Esophagus squamous epithelium (tissue), 5 donors: ENCODE data around the gene HOXD13. TPM values are rescaled to one million over a fixed set of nuclear protein-coding genes. Genes with fewer than 3 reads are reported as not detected.

Experiments
- DNase-seq: peaks from one replicate; lab custom pipeline; 2025; lab: John Stamatoyannopoulos, UW
- H3K27ac ChIP-seq, 4 donors: fragments of 200-600 bp; sonication (generic); one replicate each; pipeline ENCODE4 v1.5.1; 2016 to 2019; ENCODE audit warnings: mild to moderate bottlenecking in 1 of 4
- H3K27me3 ChIP-seq, 4 donors: fragments of 200-600 bp; sonication (generic); 1 replicate in 3 of 4; 2 replicates in 1 of 4; pipeline versions ENCODE4 v1.5.1 to v1.6.0; 2017 to 2021; ENCODE audit warnings: antibody characterized with exemption in 1 of 4
- H3K36me3 ChIP-seq, 3 donors: fragments of 200-600 bp; sonication (generic); one replicate each; pipeline ENCODE4 v1.5.1; 2016 to 2019
- H3K4me1 ChIP-seq, 3 donors: fragments of 200-600 bp; sonication (generic); one replicate each; pipeline ENCODE4 v1.5.1; 2017 to 2019
- H3K4me3 ChIP-seq, 4 donors: fragments of 200-600 bp; sonication (generic); 1 replicate in 3 of 4; 2 replicates in 1 of 4; pipeline ENCODE4 v1.5.1; 2016 to 2019; ENCODE audit warnings: mild to moderate bottlenecking in 2 of 4, moderate library complexity in 1 of 4
- H3K9me3 ChIP-seq, 3 donors: fragments of 200-600 bp; sonication (generic); one replicate each; pipeline ENCODE4 v1.5.1; 2016 to 2019
- POLR2A ChIP-seq, 4 donors: fragments of 450-650 bp; IDR thresholded peaks; one replicate each; pipeline ENCODE4 v1.6.1; 2017; ENCODE audit warnings: antibody characterized with exemption in 4 of 4, mild to moderate bottlenecking in 4 of 4, moderate library complexity in 3 of 4
- WGBS, 2 donors: methylation state at CpG; one replicate each; pipeline ENCODE4 v1.1.5; 2018; 5-methylcytosine and 5-hydroxymethylcytosine counted together
- intact Hi-C: fragments of 100-400 bp; cut with DNase I; formaldehyde crosslinking; loops from one replicate; pipeline ENCODE4 v1.15.0; 2022
- total RNA-seq, 4 donors: library from RNA; depleted of rRNA; stranded (reverse); fragments of >200 nt; gene quantifications; one replicate each; pipeline ENCODE4 v1.1.0, GENCODE V29; 2016
- TF ChIP-seq, protein P1 (sequence below), 6 experiments: fragments of 450-650 bp in 4 of 6; fragments of 200-600 bp in 2 of 6; sonication (generic) in 2 of 6; IDR thresholded peaks; one replicate each; pipeline ENCODE4 v1.5.1; 2016 to 2019; ENCODE audit warnings: antibody characterized with exemption in 6 of 6, mild to moderate bottlenecking in 4 of 6, moderate library complexity in 4 of 6
- donor health status: DM: yes; HTN: yes; CAD: no.

The HOXD13 gene
- total RNA-seq, 4 donors from 2014 or later: not detected

DNA sequence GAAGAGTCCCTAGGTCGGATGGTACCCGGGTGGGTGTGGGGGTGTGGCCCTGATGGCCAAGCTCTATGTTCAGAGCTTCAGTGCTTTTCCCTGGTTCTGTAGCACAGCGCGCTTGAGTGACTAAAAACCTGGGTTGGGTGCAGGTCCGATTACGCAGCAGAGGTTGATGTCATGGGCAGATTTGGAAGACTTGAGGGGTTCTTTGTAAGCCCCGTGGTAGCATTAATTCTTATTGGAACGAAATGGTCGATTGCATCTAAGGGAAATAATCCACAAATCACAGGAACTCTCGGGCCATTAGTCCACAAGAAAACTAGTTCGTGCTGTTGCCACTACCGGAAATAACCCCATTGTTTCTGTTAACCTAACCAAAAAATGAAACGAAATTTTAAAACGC is 46.0 kb downstream of the HOXD13 start:
- TF ChIP-seq, protein P1, sequence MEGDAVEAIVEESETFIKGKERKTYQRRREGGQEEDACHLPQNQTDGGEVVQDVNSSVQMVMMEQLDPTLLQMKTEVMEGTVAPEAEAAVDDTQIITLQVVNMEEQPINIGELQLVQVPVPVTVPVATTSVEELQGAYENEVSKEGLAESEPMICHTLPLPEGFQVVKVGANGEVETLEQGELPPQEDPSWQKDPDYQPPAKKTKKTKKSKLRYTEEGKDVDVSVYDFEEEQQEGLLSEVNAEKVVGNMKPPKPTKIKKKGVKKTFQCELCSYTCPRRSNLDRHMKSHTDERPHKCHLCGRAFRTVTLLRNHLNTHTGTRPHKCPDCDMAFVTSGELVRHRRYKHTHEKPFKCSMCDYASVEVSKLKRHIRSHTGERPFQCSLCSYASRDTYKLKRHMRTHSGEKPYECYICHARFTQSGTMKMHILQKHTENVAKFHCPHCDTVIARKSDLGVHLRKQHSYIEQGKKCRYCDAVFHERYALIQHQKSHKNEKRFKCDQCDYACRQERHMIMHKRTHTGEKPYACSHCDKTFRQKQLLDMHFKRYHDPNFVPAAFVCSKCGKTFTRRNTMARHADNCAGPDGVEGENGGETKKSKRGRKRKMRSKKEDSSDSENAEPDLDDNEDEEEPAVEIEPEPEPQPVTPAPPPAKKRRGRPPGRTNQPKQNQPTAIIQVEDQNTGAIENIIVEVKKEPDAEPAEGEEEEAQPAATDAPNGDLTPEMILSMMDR (IDR thresholded peaks at IDR 0.05): no peak
- no peak for TF ChIP-seq POLR2A (IDR thresholded peaks at IDR 0.05)
- WGBS, 2 donors: 16% methylated on average over 12 to 13 of the region's 14 CpGs
- no peak for DNase-seq
- H3K9me3 ChIP-seq: no peaks in the 10 kb centered on the region
- no peaks in the 10 kb centered on the region for H3K36me3 ChIP-seq
- intact Hi-C loops: loop anchor here (5.0 kb wide), 1 partner anchor 419 kb away; no protein-coding TSS in a partner anchor
- H3K4me1 ChIP-seq: peaks cover 0 to 45% (median 9%) of the 10 kb centered on the region in 3 donors
- H3K4me3 ChIP-seq: peak overlapping the region in 2 of 4 donors; percentile 49 to 63
- H3K27ac ChIP-seq: peak overlapping the region; percentile 1 to 66 (median 62)
- peaks cover 16 to 100% (median 37%) of the 10 kb centered on the region in 4 donors for H3K27me3 ChIP-seq

- WGBS, 2 donors: 23 to 26% methylated on average over 18 to 28 of the region's 28 CpGs
- intact Hi-C loops: loop anchor here (5.0 kb wide), 1 partner anchor 418 kb away; no protein-coding TSS in a partner anchor
- Histone ChIP-seq H3K36me3 (no peaks in the 10 kb centered on the region), H3K4me3 (peak overlapping the region in 3 of 4 donors; percentile 4 to 63 (median 49)), H3K4me1 (peaks cover 0 to 39% (median 9%) of the 10 kb centered on the region in 3 donors), H3K27me3 (peaks cover 13 to 100% (median 37%) of the 10 kb centered on the region in 4 donors), H3K27ac (peak overlapping the region; percentile 1 to 66 (median 62)), H3K9me3 (no peaks in the 10 kb centered on the region)
- DNase-seq: no peak
- no peak for TF ChIP-seq POLR2A (IDR thresholded peaks at IDR 0.05)
- TF ChIP-seq, protein P1 (IDR thresholded peaks at IDR 0.05): no peak
Measured at GRCh38 chr2:176138923-176139660, 46.6 kb downstream of the HOXD13 start.

- 16 to 26% methylated on average over 24 to 25 of the region's 41 CpGs for WGBS, 2 donors
- TF ChIP-seq, protein P1 (IDR thresholded peaks at IDR 0.05): no peak
- no peak for TF ChIP-seq POLR2A (IDR thresholded peaks at IDR 0.05)
- Histone ChIP-seq H3K4me3 (peak overlapping the region in 3 of 4 donors; percentile 39 to 67 (median 49)), H3K27ac (peak overlapping the region in 3 of 4 donors; percentile 61 to 66 (median 62)), H3K9me3 (no peaks in the 10 kb centered on the region), H3K36me3 (no peaks in the 10 kb centered on the region), H3K27me3 (peaks cover 13 to 100% (median 33%) of the 10 kb centered on the region in 4 donors), H3K4me1 (peaks cover 0 to 34% (median 9%) of the 10 kb centered on the region in 3 donors)
- no peak for DNase-seq
- intact Hi-C loops: loop anchor here (5.0 to 10.0 kb wide), 3 partner anchors 315 to 497 kb away; no protein-coding TSS in a partner anchor
Measured at GRCh38 chr2:176139661-176140512, 47.4 kb downstream of the HOXD13 start.

DNA sequence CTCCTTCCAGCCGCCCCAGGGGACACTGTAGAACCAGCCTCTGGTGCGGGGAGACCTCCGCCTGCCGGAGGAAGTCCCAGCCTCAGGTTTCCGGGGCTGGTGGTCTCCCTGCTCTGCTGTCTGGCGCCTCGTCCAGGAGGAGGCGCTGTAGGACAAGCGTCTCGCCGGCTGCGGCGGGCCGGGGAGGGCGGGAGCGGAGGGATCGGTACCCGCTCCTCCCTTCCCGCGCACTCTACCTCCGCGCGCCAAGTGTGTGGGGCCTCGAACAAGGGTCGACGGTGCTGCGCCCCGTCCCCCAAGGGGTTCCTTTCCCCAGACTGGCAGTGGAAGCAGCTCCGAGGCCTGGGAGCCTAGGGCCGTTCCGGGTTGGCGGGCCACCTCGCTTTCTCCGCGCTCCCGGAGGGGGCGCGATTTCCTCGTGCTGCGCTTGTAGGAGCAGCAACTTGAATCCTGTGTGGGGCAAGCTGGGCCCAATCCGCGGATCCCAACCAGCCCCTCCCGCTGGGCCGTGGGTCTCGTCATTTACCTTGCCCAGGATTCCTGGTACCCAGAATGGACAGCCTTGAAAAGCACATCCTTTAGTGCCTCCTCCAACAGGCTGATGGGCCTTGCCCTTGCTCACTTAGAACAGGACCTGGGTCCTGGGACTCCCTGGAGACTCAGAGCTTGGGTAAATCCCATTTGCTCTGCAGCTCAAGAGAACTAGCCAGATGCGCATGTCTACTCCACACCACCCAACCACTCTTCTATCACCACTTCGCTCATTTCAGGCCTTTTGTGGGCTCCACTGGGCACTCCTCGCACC is 48.2 kb downstream of the HOXD13 start:
- TF ChIP-seq, protein P1 (IDR thresholded peaks at IDR 0.05): peak; percentile 76 to 95 (median 88)
- TF ChIP-seq POLR2A (IDR thresholded peaks at IDR 0.05): no peak
- Histone ChIP-seq H3K27ac (peak overlapping the region; percentile 18 to 66 (median 62)), H3K4me1 (peaks cover 0 to 32% (median 9%) of the 10 kb centered on the region in 3 donors), H3K36me3 (no peaks in the 10 kb centered on the region), H3K4me3 (peak overlapping the region; percentile 37 to 67 (median 44)), H3K27me3 (peaks cover 13 to 100% (median 29%) of the 10 kb centered on the region in 4 donors), H3K9me3 (no peaks in the 10 kb centered on the region)
- intact Hi-C loops: loop anchor here (5.0 to 10.0 kb wide), 2 partner anchors 314 to 497 kb away; no protein-coding TSS in a partner anchor
- 37 to 57% methylated on average over 5 to 8 of the region's 48 CpGs for WGBS, 2 donors
- no peak for DNase-seq
